A549 (cell line): ENCODE data around the gene TMEM250. TPM values are rescaled to one million over a fixed set of nuclear protein-coding genes. Genes with fewer than 3 reads are reported as not detected.

Experiments
- ATAC-seq, 2 experiments: fragments of 200-7000 bp in 1 of 2; fragments of >200 bp in 1 of 2; cut with Nextera tagmentation in 1 of 2; cut with Tn5 transposase in 1 of 2; 3 replicates each; pipeline versions ENCODE4 v1.8.0 to v1.9.1; 2018 to 2020; ENCODE audit warnings: mild to moderate bottlenecking in 1 of 2, moderate library complexity in 1 of 2
- CTCF ChIA-PET: fragments of 300-600 bp; sonication (Branson Sonifier 250); formaldehyde crosslinking; extraction: SDS; loops from one replicate; lab custom pipeline; 2021; ENCODE audit warnings: antibody characterized with exemption, inconsistent platforms; lab: Yijun Ruan, JAX
- POLR2A ChIA-PET: fragments of 350-600 bp; formaldehyde crosslinking; extraction: SDS; loops from one replicate; lab custom pipeline; 2021; ENCODE audit warnings: antibody characterized with exemption, inconsistent platforms; lab: Yijun Ruan, JAX
- DNase-seq, 2 experiments: peaks; one replicate each; pipeline versions ENCODE4 v3.0.0 to v3.0.0-alpha.2; 2011 to 2016; ENCODE audit warnings: low read depth in 1 of 2, low spot score in 1 of 2
- FAIRE-seq: peaks from 2 replicates; lab custom pipeline; 2011; peaks lifted over from hg19 to GRCh38; lab: Jason Lieb, UNC
- H3K27ac ChIP-seq, 2 experiments: fragments of >200 bp; sonication (Bioruptor Twin); formaldehyde crosslinking; 3 replicates each; pipeline ENCODE4 v1.5.1; 2016 to 2017
- H3K4me1 ChIP-seq: fragments of >200 bp; sonication (Bioruptor Twin); formaldehyde crosslinking; 3 replicates; pipeline ENCODE4 v1.6.1; 2016
- H3K4me2 ChIP-seq: fragments of >200 bp; sonication (Bioruptor Twin); formaldehyde crosslinking; 3 replicates; pipeline ENCODE4 v1.6.1; 2016
- H3K4me3 ChIP-seq: fragments of >200 bp; sonication (Bioruptor Twin); formaldehyde crosslinking; 3 replicates; pipeline ENCODE4 v1.5.1; 2016
- H3K9me3 ChIP-seq: fragments of >200 bp; sonication (Bioruptor Twin); formaldehyde crosslinking; 3 replicates; pipeline ENCODE4 v1.6.1; 2016
- ATOH8 ChIP-seq: fragments of 250-450 bp; sonication (Bioruptor Pico); IDR thresholded peaks from 2 replicates; pipeline ENCODE4 v1.5.0; 2020; ENCODE audit warnings: low read depth, mild to moderate bottlenecking, moderate library complexity
- BCL3 ChIP-seq: fragments of >200 bp; sonication (Bioruptor Twin); formaldehyde crosslinking; IDR thresholded peaks from 3 replicates; pipeline ENCODE4 v1.6.1; 2016
- CBX8 ChIP-seq: fragments of 200-600 bp; sonication (generic); IDR thresholded peaks from 2 replicates; pipeline ENCODE4 v1.6.1; 2016
- CHD2 ChIP-seq: fragments of 150-350 bp; IDR thresholded peaks from 2 replicates; pipeline ENCODE4 v1.6.1; 2014; ENCODE audit warnings: low read length; ENCODE audit not compliant: partially characterized antibody
- EHMT2 ChIP-seq: fragments of 200-600 bp; sonication (generic); IDR thresholded peaks from 2 replicates; pipeline ENCODE4 v1.6.1; 2016; ENCODE audit warnings: antibody characterized with exemption, low read depth, mild to moderate bottlenecking, moderate library complexity
- EP300 ChIP-seq, 2 experiments: fragments of >200 bp; sonication (Bioruptor Twin); formaldehyde crosslinking; IDR thresholded peaks; 2 replicates in 1 of 2; 3 replicates in 1 of 2; pipeline ENCODE4 v1.6.1; 2016 to 2017
- ESRRA ChIP-seq: fragments of 150-350 bp; IDR thresholded peaks from 2 replicates; pipeline ENCODE4 v1.6.1; 2014; ENCODE audit warnings: mild to moderate bottlenecking, low read length, borderline replicate concordance
- FOSL2 ChIP-seq, 2 experiments: fragments of 450-650 bp in 1 of 2; fragments of >200 bp in 1 of 2; sonication (Bioruptor Twin) in 1 of 2; formaldehyde crosslinking; IDR thresholded peaks; 2 replicates each; pipeline versions ENCODE4 v1.5.0 to v1.6.1; 2016 to 2020; ENCODE audit warnings: mild to moderate bottlenecking in 1 of 2, moderate library complexity in 1 of 2
- HDAC2 ChIP-seq: fragments of 200-600 bp; sonication (generic); IDR thresholded peaks from 2 replicates; pipeline ENCODE4 v1.6.1; 2016
- HEYL ChIP-seq: fragments of 250-450 bp; sonication (Bioruptor Pico); IDR thresholded peaks from 2 replicates; pipeline ENCODE4 v1.8.0; 2021; ENCODE audit warnings: mild to moderate bottlenecking, moderate library complexity
- HOXB13 ChIP-seq: fragments of 250-450 bp; sonication (Bioruptor Pico); IDR thresholded peaks from 2 replicates; pipeline ENCODE4 v1.5.0; 2020; ENCODE audit warnings: low read depth, mild to moderate bottlenecking, moderate library complexity
- JUN ChIP-seq, 2 experiments: fragments of >200 bp; sonication (Bioruptor Twin); formaldehyde crosslinking; IDR thresholded peaks; 2 replicates in 1 of 2; 3 replicates in 1 of 2; pipeline ENCODE4 v1.6.1; 2016 to 2017
- KDM5A ChIP-seq: fragments of 200-600 bp; sonication (generic); IDR thresholded peaks from 2 replicates; pipeline ENCODE4 v1.6.1; 2016; ENCODE audit warnings: antibody characterized with exemption, mild to moderate bottlenecking
- MAX ChIP-seq: IDR thresholded peaks from 2 replicates; pipeline ENCODE4 v1.6.1; 2012
- MYC ChIP-seq: IDR thresholded peaks from 2 replicates; pipeline ENCODE4 v1.6.1; 2012; ENCODE audit warnings: mild to moderate bottlenecking, inconsistent platforms, low read length, improper control_type of control experiment, borderline replicate concordance
- NFE2L2 ChIP-seq: fragments of 150-350 bp; conservative IDR thresholded peaks from 2 replicates; pipeline ENCODE4 v1.6.1; 2014; ENCODE audit warnings: low read length
- NR3C1 ChIP-seq: fragments of >200 bp; sonication (Bioruptor Twin); formaldehyde crosslinking; IDR thresholded peaks from 3 replicates; pipeline ENCODE4 v1.6.1; 2017
- PHF8 ChIP-seq: fragments of 200-600 bp; sonication (generic); IDR thresholded peaks from 2 replicates; pipeline ENCODE4 v1.6.1; 2016; ENCODE audit warnings: low read depth, mild to moderate bottlenecking, antibody characterized with exemption, moderate library complexity, borderline replicate concordance
- RARB ChIP-seq: fragments of 250-450 bp; sonication (Bioruptor Pico); IDR thresholded peaks from 2 replicates; pipeline ENCODE4 v1.8.0; 2021; ENCODE audit warnings: mild to moderate bottlenecking, moderate library complexity
- SMC3 ChIP-seq: fragments of >200 bp; sonication (Bioruptor Twin); formaldehyde crosslinking; IDR thresholded peaks from 3 replicates; pipeline ENCODE4 v1.6.1; 2018; ENCODE audit warnings: inconsistent platforms
- SREBF2 ChIP-seq: fragments of 450-650 bp; IDR thresholded peaks from 2 replicates; pipeline ENCODE4 v1.6.1; 2014; ENCODE audit warnings: mild to moderate bottlenecking, moderate library complexity
- ZC3H11A ChIP-seq: fragments of 450-650 bp; IDR thresholded peaks from 2 replicates; pipeline ENCODE4 v1.6.1; 2014; ENCODE audit warnings: antibody characterized with exemption, mild to moderate bottlenecking
- WGBS: methylation state at CpG from one replicate; pipeline ENCODE4 v1.1.6; 2017; ENCODE audit errors: missing lambda C conversion rate; 5-methylcytosine and 5-hydroxymethylcytosine counted together
- polyA plus RNA-seq, 4 experiments: library from polyadenylated mRNA; depleted of rRNA in 3 of 4; stranded (reverse); fragments of >200 nt; fragmentation: RNase III in 1 of 4; extraction: RNeasy Plus Mini Kit Qiagen cat#74134 plus additional on column Dnase treatment in 1 of 4; gene quantifications; 2 replicates in 3 of 4; 3 replicates in 1 of 4; pipeline ENCODE4 v1.2.3, GENCODE V29; 2011 to 2017
- TF ChIP-seq, protein P1 (sequence below): fragments of 150-350 bp; IDR thresholded peaks from 2 replicates; pipeline ENCODE4 v1.6.1; 2014; ENCODE audit warnings: low read depth, mild to moderate bottlenecking, low read length

TMEM250 gene
- polyA plus RNA-seq, 2 of the 4 experiments (the other 2 are of a cell fraction), result 13.0 to 35.2 TPM

DNA sequence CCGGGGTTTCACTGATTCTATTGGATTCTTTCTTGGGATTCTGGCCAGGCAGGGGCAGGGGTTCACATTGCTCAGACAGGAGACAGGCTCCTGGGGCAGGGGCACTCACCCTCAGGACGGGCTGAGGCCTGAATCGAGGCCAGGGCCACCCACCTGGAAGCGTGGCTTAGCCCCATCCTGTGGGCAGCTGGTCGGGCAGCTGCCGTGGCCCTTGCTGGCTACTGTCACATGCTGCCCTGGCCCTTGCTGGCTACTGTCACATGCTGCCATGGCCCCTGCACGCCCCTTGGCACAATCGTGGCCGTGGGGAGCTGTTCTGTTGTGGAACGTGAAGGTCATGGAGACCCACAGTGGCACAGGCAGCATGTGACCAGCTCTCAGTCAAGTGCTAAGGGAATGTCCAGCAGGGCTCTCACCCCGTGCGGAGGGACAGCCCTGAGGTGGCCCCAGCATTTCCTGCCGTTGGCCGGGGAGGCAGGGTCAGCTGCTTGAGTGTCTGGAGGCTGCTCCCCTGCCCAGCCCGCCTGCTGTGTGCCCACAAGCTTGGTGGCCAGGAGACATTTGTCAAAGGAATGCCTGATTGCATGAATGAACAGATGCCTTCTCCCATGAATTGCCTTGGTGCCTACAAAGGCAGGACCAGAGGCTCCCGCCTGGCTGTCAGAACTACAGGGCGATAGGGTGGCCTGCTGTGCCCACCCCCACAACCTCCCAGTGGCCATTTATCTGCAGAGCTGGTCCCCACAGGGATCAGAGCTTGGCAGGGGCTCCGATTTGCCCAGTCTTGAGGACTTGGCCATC lies 16.9 kb upstream of the TMEM250 start:
- DNase-seq (no peak), ATAC-seq (no peak), FAIRE-seq (no peak)
- no peak overlapping the region for H3K27ac ChIP-seq
- ChIA-PET CTCF (interaction anchor here (1.2 to 3.4 kb wide), 6 partner anchors 12 to 169 kb away, joined by 3 to 22 read pairs (median 6); no protein-coding TSS in a partner anchor), POLR2A (no interaction called here)
- H3K4me3 ChIP-seq, result no peak overlapping the region
- WGBS, result 35% methylated on average over 6 of the region's 18 CpGs
- no peak overlapping the region for H3K4me2 ChIP-seq
- peaks cover 8% of the 10 kb centered on the region; the same call in 2 of the 3 replicates for H3K4me1 ChIP-seq
- TF ChIP-seq NR3C1 (no peak), CBX8 (no peak), KDM5A (no peak), MAX (no peak), RARB (CRISPR knock-in tag) (no peak), CHD2 (no peak), SMC3 (no peak), HEYL (CRISPR knock-in tag) (no peak), EP300 (IDR thresholded peaks at IDR 0.05) (no peak), MYC (no peak), NFE2L2 (no peak)
- TF ChIP-seq, protein P1, sequence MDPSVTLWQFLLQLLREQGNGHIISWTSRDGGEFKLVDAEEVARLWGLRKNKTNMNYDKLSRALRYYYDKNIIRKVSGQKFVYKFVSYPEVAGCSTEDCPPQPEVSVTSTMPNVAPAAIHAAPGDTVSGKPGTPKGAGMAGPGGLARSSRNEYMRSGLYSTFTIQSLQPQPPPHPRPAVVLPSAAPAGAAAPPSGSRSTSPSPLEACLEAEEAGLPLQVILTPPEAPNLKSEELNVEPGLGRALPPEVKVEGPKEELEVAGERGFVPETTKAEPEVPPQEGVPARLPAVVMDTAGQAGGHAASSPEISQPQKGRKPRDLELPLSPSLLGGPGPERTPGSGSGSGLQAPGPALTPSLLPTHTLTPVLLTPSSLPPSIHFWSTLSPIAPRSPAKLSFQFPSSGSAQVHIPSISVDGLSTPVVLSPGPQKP, result no peak
- no peaks in the 10 kb centered on the region for H3K9me3 ChIP-seq

- Histone ChIP-seq H3K27ac (peak overlapping the region in 1 of 2 experiments; percentile 91; a peak in 4 of 6 replicates), H3K4me2 (peak overlapping the region; percentile 93), H3K4me1 (peaks cover 8% of the 10 kb centered on the region; the same call in 2 of the 3 replicates), H3K9me3 (no peaks in the 10 kb centered on the region), H3K4me3 (peak overlapping the region; percentile 58; the same call in 2 of the 3 replicates)
- FAIRE-seq (no peak), DNase-seq (no peak), ATAC-seq (no peak)
- WGBS, result 54% methylated on average over 16 of the region's 18 CpGs
- ChIA-PET POLR2A (no interaction called here), CTCF (interaction anchor here (0.6 to 3.9 kb wide), 4 partner anchors 10 to 182 kb away, joined by 3 to 22 read pairs (median 10); no protein-coding TSS in a partner anchor)
- TF ChIP-seq JUN (IDR thresholded peaks at IDR 0.05) (no peak), BCL3 (no peak), PHF8 (no peak), NFE2L2 (no peak), ZC3H11A (no peak), SREBF2 (no peak), HDAC2 (no peak), KDM5A (no peak), MAX (no peak), HOXB13 (CRISPR knock-in tag) (no peak), ESRRA (no peak), EHMT2 (no peak), ATOH8 (CRISPR knock-in tag) (no peak), FOSL2 (IDR thresholded peaks at IDR 0.05) (no peak), FOSL2 (CRISPR knock-in tag; IDR thresholded peaks at IDR 0.05) (no peak)
- TF ChIP-seq, protein P1, result no peak
- TF ChIP-seq, all 56 proteins: peak for 0
Measured at GRCh38 chr9:136133959-136134484, 15.3 kb upstream of the TMEM250 start.
